ENCODE results near the gene SPATA6. TPM values are rescaled to one million over a fixed set of nuclear protein-coding genes. Genes with fewer than 3 reads are reported as not detected.
A peak's percentile ranks its signal among the peaks of the same experiment; 100 is the strongest.

SPATA6 gene
- polyA plus RNA-seq, 3 donors = 7.4 to 8.0 (median 7.8) TPM

DNA sequence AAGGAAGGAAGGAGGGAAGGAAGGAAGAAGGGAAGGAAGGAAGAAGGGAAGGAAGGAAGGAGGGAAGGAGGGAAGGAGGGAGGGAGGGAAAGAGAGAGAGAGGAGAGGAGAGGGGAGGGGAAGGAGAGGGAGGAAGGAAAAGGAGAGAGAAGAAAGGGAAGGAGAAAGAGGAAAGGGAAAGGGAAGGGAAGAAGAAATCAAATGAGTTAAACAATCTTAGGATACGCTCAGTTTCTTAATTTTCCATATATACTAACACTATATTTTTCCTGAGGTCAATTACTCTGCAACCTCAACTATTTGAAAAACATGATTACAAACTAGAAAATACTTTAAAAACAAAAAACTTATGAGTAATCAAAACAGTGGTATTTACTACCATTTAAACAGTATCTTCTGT is 53.3 kb downstream of the SPATA6 start:
- intact Hi-C loops (cut with micrococcal nuclease) = no loop called here
- Histone ChIP-seq H2AFZ (ENCODE audit: insufficient read depth, low read depth, low read length, poor library complexity, severe bottlenecking) (no peak overlapping the region), H3K4me3 (replicated peaks in 1 of 3; ENCODE audit: low read depth in 2 of 3, low read length in 3 of 3) (no peak overlapping the region), H3K4me2 (replicated peaks; ENCODE audit: extremely low read depth, low read length, poor library complexity, severe bottlenecking) (no peak overlapping the region), H4K20me1 (ENCODE audit: insufficient read depth, low read length) (no peaks in the 10 kb centered on the region), H3K9me3 (replicated peaks in 1 of 2; ENCODE audit: control insufficient read depth in 1 of 2, insufficient read depth in 1 of 2, low read length in 2 of 2) (no peaks in the 10 kb centered on the region), H3K27ac (ENCODE audit: low read depth in 1 of 2, low read length in 2 of 2) (no peak overlapping the region), H3K27me3 (ENCODE audit: control insufficient read depth in 2 of 2, insufficient read depth in 2 of 2, low read length in 2 of 2) (no peaks in the 10 kb centered on the region), H3K79me2 (ENCODE audit: insufficient read depth, low read length) (no peaks in the 10 kb centered on the region), H3K36me3 (replicated peaks in 1 of 2; ENCODE audit: control insufficient read depth in 1 of 2, insufficient read depth in 2 of 2, low read length in 2 of 2) (no peaks in the 10 kb centered on the region), H3K9ac (ENCODE audit: insufficient read depth, low read length, poor library complexity, severe bottlenecking) (no peak overlapping the region), H3K4me1 (ENCODE audit: control insufficient read depth in 1 of 2, insufficient read depth in 2 of 2, low read length in 2 of 2) (no peaks in the 10 kb centered on the region)
- no CpG with 5 or more reads among the region's 1 CpG for WGBS (ENCODE audit: insufficient coverage)
- no peaks in the 10 kb centered on the region for H3K36me3 Mint-ChIP-seq
- no peak for DNase-seq
- H3K27me3 Mint-ChIP-seq (ENCODE audit: low read depth in 3 of 3) = no peaks in the 10 kb centered on the region
- peaks cover 0 to 7% (median 2%) of the 10 kb centered on the region in 7 donors for H3K9me3 Mint-ChIP-seq
- H3K4me1 Mint-ChIP-seq = no peaks in the 10 kb centered on the region
- H3K27ac Mint-ChIP-seq = peak overlapping the region in 1 of 7 donors; percentile 70
- TF ChIP-seq, protein P1, sequence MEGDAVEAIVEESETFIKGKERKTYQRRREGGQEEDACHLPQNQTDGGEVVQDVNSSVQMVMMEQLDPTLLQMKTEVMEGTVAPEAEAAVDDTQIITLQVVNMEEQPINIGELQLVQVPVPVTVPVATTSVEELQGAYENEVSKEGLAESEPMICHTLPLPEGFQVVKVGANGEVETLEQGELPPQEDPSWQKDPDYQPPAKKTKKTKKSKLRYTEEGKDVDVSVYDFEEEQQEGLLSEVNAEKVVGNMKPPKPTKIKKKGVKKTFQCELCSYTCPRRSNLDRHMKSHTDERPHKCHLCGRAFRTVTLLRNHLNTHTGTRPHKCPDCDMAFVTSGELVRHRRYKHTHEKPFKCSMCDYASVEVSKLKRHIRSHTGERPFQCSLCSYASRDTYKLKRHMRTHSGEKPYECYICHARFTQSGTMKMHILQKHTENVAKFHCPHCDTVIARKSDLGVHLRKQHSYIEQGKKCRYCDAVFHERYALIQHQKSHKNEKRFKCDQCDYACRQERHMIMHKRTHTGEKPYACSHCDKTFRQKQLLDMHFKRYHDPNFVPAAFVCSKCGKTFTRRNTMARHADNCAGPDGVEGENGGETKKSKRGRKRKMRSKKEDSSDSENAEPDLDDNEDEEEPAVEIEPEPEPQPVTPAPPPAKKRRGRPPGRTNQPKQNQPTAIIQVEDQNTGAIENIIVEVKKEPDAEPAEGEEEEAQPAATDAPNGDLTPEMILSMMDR (IDR thresholded peaks at IDR 0.05) = no peak
- no peak overlapping the region for H3K4me3 Mint-ChIP-seq

DNA sequence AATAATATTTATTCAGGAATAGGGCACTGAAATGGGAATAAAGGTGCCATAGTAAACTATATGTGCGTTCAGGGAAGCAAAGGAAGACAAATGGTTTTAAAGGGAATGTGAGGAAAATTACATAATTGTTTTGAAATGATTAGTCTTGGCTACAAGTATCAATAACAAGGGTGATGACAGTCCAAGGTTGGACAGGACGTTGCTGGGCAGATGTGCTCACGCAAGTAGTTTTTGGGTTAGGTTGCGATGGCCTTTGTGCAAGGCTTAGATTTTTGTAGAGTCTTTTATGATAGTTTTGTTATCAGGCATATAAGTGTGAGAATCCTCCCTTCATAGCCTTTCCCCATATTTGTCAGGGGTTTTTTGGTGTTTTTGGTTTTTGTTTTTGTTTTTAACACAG is 57.0 kb downstream of the SPATA6 start:
- Histone ChIP-seq H3K36me3 (replicated peaks in 1 of 2; ENCODE audit: control insufficient read depth in 1 of 2, insufficient read depth in 2 of 2, low read length in 2 of 2) (no peaks in the 10 kb centered on the region), H2AFZ (ENCODE audit: insufficient read depth, low read depth, low read length, poor library complexity, severe bottlenecking) (no peak overlapping the region), H3K27ac (ENCODE audit: low read depth in 1 of 2, low read length in 2 of 2) (no peak overlapping the region), H3K4me3 (replicated peaks in 1 of 3; ENCODE audit: low read depth in 2 of 3, low read length in 3 of 3) (no peak overlapping the region), H3K9me3 (replicated peaks in 1 of 2; ENCODE audit: control insufficient read depth in 1 of 2, insufficient read depth in 1 of 2, low read length in 2 of 2) (no peaks in the 10 kb centered on the region), H3K27me3 (ENCODE audit: control insufficient read depth in 2 of 2, insufficient read depth in 2 of 2, low read length in 2 of 2) (no peaks in the 10 kb centered on the region), H4K20me1 (ENCODE audit: insufficient read depth, low read length) (no peaks in the 10 kb centered on the region), H3K4me2 (replicated peaks; ENCODE audit: extremely low read depth, low read length, poor library complexity, severe bottlenecking) (no peak overlapping the region), H3K4me1 (ENCODE audit: control insufficient read depth in 1 of 2, insufficient read depth in 2 of 2, low read length in 2 of 2) (no peaks in the 10 kb centered on the region), H3K9ac (ENCODE audit: insufficient read depth, low read length, poor library complexity, severe bottlenecking) (no peak overlapping the region), H3K79me2 (ENCODE audit: insufficient read depth, low read length) (no peaks in the 10 kb centered on the region)
- no peak overlapping the region for H3K4me3 Mint-ChIP-seq
- no peak overlapping the region for H3K27ac Mint-ChIP-seq
- WGBS (ENCODE audit: insufficient coverage) = no CpG with 5 or more reads among the region's 4 CpGs
- peaks cover 0 to under 1% of the 10 kb centered on the region in 2 donors for H3K36me3 Mint-ChIP-seq
- DNase-seq = no peak
- no peaks in the 10 kb centered on the region for H3K4me1 Mint-ChIP-seq
- TF ChIP-seq, protein P1 (IDR thresholded peaks at IDR 0.05) = no peak
- H3K27me3 Mint-ChIP-seq (ENCODE audit: low read depth in 3 of 3) = no peaks in the 10 kb centered on the region
- intact Hi-C loops (cut with micrococcal nuclease) = no loop called here
- H3K9me3 Mint-ChIP-seq = peaks cover 0 to 15% (median 7%) of the 10 kb centered on the region in 7 donors

Data from CD14-positive monocyte (primary cell).